Left lung (tissue), 10 donors: ENCODE measurements around the gene ANKRD33. TPM values are rescaled to one million over a fixed set of nuclear protein-coding genes. Genes with fewer than 3 reads are reported as not detected.
A peak's percentile ranks its signal among the peaks of the same experiment; 100 is the strongest.

Experiments used
- ATAC-seq: fragments of 200-7000 bp; cut with Tn5 transposase; one replicate; pipeline ENCODE4 v1.9.1; 2020; ENCODE audit warnings: moderate library complexity
- DNase-seq, 4 donors: peaks; one replicate each; pipeline ENCODE4 v3.0.0-alpha.2; 2013 to 2020
- H3K27ac ChIP-seq, 2 donors: fragments of 200-600 bp; sonication (generic) in 1 of 2; one replicate each; pipeline versions ENCODE4 v1.5.0 to v1.8.0; 2020 to 2021
- H3K27me3 ChIP-seq, 2 donors: fragments of 200-600 bp; sonication (generic) in 1 of 2; one replicate each; pipeline versions ENCODE4 v1.5.0 to v1.8.0; 2020 to 2021
- H3K36me3 ChIP-seq, 2 donors: fragments of 200-600 bp; sonication (generic) in 1 of 2; one replicate each; pipeline versions ENCODE4 v1.5.0 to v1.8.0; 2020 to 2021
- H3K4me1 ChIP-seq, 2 donors: fragments of 200-600 bp; one replicate each; pipeline ENCODE4 v1.8.0; 2021
- H3K4me3 ChIP-seq, 2 donors: fragments of 200-600 bp; sonication (generic) in 1 of 2; one replicate each; pipeline versions ENCODE4 v1.5.0 to v1.8.0; 2020 to 2021; ENCODE audit warnings: mild to moderate bottlenecking in 1 of 2
- H3K9me3 ChIP-seq, 2 donors: fragments of 200-600 bp; sonication (generic) in 1 of 2; one replicate each; pipeline versions ENCODE4 v1.5.0 to v1.8.0; 2020 to 2021
- intact Hi-C, 2 donors: fragments of 100-400 bp; cut with DNase I; formaldehyde crosslinking; loops; one replicate each; pipeline versions ENCODE4 v1.11.2 to v1.14.2; 2022
- polyA plus RNA-seq, 6 donors: library from polyadenylated mRNA; unstranded; fragments of 120-200 nt; gene quantifications; one replicate each; pipeline ENCODE4 v1.2.1, GENCODE V29; 2013; ENCODE audit not compliant: insufficient read length in 6 of 6
- total RNA-seq, 2 donors: library from RNA; stranded (reverse); fragmentation: NEBNext Ultra II Directional; extraction: Animal tissue kit (Norgen Biotek cat#: 25700); gene quantifications; one replicate each; pipeline ENCODE4 v1.2.1, GENCODE V29; 2021
- TF ChIP-seq, protein P1 (sequence below), 2 donors: fragments of 200-600 bp; sonication (generic) in 1 of 2; IDR thresholded peaks; one replicate each; pipeline versions ENCODE4 v1.5.0 to v1.8.0; 2021; ENCODE audit warnings: antibody characterized with exemption in 2 of 2
- donor health status: DM: no; HTN: yes; CAD: no.
- donor health status: DM: no; HTN: no; CAD: no.

ANKRD33 gene
- total and polyA plus RNA-seq, 8 donors = 0.08 to 0.13 (median 0.08) TPM; not detected in 5

DNA sequence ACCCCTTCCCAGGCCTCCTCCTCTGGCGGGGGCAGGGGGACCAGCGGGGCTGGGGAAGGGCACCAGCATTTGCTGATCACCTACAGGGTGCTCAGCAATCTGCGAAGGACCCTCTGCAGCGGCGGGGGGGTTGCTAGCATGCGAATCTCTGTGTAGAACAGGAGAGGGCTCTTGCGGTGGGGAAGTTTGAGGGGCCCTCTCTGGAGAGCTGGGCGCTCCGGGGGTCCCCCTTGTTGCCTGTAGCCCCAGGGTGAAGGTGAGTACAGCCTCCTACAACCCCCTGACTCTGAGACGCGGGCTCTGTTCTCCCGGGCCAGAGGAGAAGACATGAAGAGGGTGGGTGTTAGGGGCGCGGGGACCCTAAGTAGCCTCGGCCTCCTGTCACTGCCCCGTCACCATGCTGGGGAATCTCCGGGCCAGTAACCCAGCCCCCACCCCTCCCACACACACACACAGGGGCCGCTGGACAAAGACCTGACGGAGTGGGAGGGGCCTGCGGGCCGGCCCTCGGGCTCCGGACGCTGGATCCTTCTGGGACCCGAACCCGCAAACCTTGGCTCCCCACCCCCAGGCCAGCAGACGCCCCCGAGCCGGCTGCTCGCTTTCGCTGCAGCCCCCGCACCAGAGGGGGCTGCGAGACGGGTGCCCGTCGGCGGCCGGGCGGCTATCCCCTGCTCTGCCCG is 40.1 kb upstream of the ANKRD33 start:
- ATAC-seq = peak; percentile 61
- Histone ChIP-seq H3K9me3 (no peaks in the 10 kb centered on the region), H3K36me3 (no peaks in the 10 kb centered on the region), H3K4me3 (peak overlapping the region; percentile 26 to 46), H3K27me3 (peaks cover 44 to 81% of the 10 kb centered on the region in 2 donors), H3K4me1 (peaks cover 7 to 43% of the 10 kb centered on the region in 2 donors), H3K27ac (peak overlapping the region; percentile 39 to 65)
- intact Hi-C loops = no loop called here
- TF ChIP-seq, protein P1, sequence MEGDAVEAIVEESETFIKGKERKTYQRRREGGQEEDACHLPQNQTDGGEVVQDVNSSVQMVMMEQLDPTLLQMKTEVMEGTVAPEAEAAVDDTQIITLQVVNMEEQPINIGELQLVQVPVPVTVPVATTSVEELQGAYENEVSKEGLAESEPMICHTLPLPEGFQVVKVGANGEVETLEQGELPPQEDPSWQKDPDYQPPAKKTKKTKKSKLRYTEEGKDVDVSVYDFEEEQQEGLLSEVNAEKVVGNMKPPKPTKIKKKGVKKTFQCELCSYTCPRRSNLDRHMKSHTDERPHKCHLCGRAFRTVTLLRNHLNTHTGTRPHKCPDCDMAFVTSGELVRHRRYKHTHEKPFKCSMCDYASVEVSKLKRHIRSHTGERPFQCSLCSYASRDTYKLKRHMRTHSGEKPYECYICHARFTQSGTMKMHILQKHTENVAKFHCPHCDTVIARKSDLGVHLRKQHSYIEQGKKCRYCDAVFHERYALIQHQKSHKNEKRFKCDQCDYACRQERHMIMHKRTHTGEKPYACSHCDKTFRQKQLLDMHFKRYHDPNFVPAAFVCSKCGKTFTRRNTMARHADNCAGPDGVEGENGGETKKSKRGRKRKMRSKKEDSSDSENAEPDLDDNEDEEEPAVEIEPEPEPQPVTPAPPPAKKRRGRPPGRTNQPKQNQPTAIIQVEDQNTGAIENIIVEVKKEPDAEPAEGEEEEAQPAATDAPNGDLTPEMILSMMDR (IDR thresholded peaks at IDR 0.05) = no peak
- DNase-seq = peak in 1 of 4 donors; percentile 35

DNA sequence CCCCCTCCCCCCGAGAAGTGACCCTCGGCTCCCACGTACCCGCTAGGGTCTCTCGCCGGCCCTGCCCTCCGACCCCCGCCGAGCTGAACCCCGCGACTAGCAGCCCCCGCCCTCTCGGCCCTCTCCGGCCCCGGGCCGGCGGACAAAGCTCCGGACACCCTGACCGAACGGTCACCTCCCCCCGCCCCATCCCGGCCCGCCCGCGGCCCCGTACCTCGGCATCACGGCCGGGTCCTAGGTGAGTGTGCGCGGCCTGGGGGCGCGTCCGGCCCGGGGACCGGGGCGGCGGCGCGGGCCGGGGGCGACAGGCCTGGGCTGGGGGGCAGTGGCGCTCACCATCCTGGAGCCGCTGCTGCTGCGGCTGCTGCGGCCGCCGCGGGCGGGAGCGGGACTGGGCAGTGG is 39.6 kb upstream of the ANKRD33 start, which contains the start of gene FIGNL2:
Gene FIGNL2 (minus strand): TSS at position 393 of the 402 bp plus-strand sequence. CDS start 26,305 bp downstream, outside the sequence.
- ATAC-seq = no peak
- TF ChIP-seq, protein P1 (IDR thresholded peaks at IDR 0.05) = no peak
- peak in 1 of 4 donors; percentile 82 for DNase-seq
- Histone ChIP-seq H3K9me3 (no peaks in the 10 kb centered on the region), H3K4me1 (peaks cover 7 to 43% of the 10 kb centered on the region in 2 donors), H3K4me3 (peak within 1 kb of the TSS; percentile 26 to 46), H3K36me3 (no peaks in the 10 kb centered on the region), H3K27ac (peak within 1 kb of the TSS; percentile 39 to 70), H3K27me3 (peaks cover 44 to 75% of the 10 kb centered on the region in 2 donors)
- intact Hi-C loops = no loop called here

DNA sequence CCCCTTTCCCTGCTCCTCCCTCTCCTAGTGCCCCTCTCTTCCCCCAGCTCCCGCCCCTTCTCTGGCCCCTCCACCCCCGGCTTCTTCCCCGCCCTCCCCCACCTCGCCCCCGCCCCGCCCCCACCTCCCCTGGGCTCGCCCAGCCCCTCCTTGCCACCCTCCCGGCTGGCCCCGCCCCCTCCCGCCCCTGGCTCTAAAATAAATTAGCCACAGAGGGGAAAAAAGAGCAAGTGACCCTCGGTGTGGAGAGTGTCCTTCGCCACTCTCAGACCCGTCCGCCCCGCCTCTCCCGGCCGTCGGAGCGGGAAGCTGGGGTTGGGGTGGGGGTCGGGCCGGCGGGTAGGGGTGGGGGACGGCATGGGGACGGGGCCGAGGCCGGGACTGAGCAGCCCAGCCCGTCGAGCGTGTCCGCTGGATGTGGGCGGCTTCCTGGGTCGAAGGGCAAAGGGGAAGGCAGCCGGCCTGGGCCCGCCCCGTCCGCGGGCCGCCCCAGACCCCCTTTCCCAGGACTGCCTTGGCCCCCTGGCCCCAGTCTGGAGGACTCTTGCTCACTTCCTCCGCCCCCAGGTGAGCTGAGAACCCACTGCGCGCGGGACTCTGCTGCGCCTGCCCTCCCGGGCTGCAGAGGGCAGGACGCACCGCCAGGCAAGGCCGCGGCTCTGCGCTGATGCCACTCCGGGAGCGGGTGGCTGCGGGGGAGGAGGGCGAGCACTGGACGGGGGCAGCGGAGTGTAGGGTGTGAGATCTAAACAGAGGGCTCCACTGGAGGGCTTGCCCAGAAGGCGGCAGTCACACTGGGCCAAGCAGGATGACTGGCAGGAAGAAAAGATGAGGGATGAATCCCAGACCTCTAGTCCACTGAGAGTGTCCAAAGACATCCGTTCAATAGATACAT is 38.8 kb upstream of the ANKRD33 start:
- intact Hi-C loops = no loop called here
- Histone ChIP-seq H3K9me3 (no peaks in the 10 kb centered on the region), H3K27me3 (peaks cover 43 to 68% of the 10 kb centered on the region in 2 donors), H3K27ac (peak overlapping the region; percentile 26 to 70), H3K4me1 (peaks cover 7 to 43% of the 10 kb centered on the region in 2 donors), H3K4me3 (peak overlapping the region in 1 of 2 donors; percentile 46), H3K36me3 (no peaks in the 10 kb centered on the region)
- DNase-seq (peak in 1 of 4 donors; percentile 48), ATAC-seq (peak; percentile 6)
- TF ChIP-seq, protein P1 (IDR thresholded peaks at IDR 0.05) = no peak

DNA sequence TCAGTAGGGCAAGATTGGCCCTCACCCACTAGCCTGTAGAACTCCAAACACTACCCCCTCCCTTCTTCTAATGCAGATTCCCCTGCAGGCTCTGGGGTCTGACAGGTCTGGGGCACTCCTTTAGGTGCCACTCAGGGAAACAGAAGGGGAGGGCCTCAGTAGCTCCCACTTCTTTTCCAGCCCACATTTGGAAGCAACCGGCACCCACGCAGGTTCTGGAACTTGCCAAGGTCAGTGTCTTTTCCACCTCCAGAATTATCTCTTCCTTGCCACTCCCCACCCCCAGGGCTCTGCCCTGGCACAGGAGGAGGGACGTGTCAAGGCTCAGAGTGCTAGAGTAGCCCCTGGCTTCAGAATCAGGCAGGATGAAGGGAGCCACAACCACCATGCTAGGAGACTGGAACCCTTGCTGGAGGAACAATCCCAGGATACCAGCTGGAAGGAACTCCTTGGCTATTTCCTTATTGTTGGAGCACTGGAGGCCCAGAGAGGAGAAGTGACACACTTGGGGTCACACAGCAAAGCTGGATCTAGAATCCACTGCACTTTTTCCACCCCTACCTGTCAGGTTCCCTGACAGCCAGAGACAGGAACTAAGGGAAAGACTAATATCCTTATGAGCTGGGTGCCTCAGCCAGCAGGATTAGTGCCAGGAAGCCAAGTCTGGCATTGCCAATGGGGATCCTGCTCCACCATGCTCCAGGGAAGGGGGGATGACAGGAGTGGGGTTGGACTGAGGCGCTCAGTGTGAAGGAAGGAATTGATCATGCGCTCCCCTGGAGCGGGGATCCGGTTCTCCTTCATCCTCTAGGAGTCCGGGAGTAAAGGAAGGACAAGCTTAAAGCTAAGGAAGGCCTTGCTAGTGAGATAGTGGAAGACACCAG is 37.6 kb upstream of the ANKRD33 start:
- DNase-seq (no peak), ATAC-seq (no peak)
- TF ChIP-seq, protein P1 (IDR thresholded peaks at IDR 0.05) = no peak
- intact Hi-C loops = no loop called here
- peaks cover 32 to 57% of the 10 kb centered on the region in 2 donors for H3K27me3 ChIP-seq
- H3K9me3 ChIP-seq = no peaks in the 10 kb centered on the region
- no peak overlapping the region for H3K4me3 ChIP-seq
- no peaks in the 10 kb centered on the region for H3K36me3 ChIP-seq
- H3K4me1 ChIP-seq = peaks cover 7 to 43% of the 10 kb centered on the region in 2 donors
- H3K27ac ChIP-seq = peak overlapping the region in 1 of 2 donors; percentile 70
